ENCODE data around the gene BTAF1.

GRCh38 chr10:92075829-92076228 is 152.3 kb downstream of the BTAF1 start:
- TF ChIP-seq CTCF (IDR thresholded peaks at IDR 0.05) (no peak), POLR2A (IDR thresholded peaks at IDR 0.05) (no peak)
